Hematopoietic multipotent progenitor cell treated with erythropoietin and hydrocortisone succinate and interleukin-3 and kit ligand, for 4 days (in vitro differentiated cells): Measurements from ENCODE around the gene TIMM23.
"Not testable (repeated sequence)": the region's sequence is repeated elsewhere in the genome, so short reads cannot be mapped to it uniquely, and the experiment has no call there.

Experiments used
- DNase-seq: peaks from one replicate; pipeline ENCODE4 v3.0.0-alpha.2; 2015

Gene TIMM23

DNA sequence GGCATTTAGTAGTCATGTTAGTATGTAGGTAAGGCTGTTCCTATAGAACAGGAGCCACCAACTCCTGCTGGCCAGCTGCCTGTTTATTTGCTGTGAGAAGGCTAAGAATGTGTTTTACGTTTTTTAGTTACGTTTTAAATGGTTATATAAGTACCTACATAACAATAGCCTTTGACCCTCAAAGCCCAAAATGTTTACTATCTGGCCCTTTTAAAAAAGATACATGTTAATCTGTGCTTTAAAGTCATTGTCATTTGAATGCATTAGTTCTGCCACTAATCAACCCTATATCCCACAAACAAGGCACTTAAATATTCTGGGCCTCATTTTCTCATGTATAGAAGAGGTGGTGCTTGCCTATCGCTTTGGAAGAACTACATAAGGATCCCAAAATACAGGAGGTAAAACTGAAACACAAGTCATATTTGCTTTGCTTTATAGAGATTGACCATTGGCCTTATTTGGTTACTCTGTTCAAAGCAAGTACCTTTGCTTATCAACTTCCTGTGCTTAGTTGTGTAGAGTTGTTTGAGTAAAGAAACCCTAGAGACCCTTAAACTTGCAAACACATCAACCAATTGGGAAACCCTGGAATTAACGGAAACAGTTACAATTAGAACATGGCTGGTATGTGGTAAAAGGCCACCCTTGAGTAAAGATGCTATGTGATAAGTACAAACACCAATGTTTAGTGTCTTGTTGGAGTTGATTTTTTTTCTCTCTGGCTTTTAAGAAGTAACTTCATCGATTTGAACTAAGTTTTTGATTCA, 25.9 kb downstream of the TIMM23 start:
- DNase-seq: no peak

DNA sequence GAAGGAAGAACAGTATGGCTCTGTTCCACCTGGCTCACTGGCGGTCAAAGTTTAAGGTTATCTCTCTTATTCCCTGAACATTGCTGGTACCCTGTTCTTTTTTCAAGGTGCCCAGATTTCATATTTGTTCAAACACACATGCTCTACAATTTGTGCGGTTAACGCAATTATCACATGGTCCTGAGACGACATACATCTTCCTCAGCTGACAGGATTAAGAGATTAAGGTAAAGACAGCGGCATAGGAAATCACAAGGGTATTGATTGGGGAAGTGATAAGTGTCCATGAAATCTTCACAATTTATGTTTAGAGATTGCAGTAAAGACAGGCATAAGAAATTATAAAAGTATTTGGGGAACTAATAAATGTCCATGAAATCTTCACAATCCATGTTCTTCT, 27.7 kb downstream of the TIMM23 start:
- DNase-seq: not testable (repeated sequence)

DNA sequence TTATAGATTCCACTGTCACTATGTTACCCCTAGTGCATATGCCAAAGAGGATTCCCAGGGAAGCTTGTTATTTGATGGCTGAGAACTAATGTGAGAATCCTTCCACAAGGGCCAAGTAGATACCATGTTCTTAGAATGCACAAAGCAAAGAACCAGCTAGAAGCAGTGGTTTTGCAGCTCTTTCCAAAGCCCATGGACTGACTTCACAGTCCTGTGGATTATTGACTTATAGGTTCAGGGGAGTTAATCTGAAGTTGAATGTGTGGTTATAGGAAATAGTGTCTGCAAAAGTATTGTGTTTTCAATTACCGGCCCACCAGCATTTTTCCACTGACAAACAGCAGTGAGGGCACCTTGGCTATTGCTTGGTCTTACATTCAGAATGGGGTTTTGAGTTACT, 28.2 kb downstream of the TIMM23 start:
- no peak for DNase-seq

DNA sequence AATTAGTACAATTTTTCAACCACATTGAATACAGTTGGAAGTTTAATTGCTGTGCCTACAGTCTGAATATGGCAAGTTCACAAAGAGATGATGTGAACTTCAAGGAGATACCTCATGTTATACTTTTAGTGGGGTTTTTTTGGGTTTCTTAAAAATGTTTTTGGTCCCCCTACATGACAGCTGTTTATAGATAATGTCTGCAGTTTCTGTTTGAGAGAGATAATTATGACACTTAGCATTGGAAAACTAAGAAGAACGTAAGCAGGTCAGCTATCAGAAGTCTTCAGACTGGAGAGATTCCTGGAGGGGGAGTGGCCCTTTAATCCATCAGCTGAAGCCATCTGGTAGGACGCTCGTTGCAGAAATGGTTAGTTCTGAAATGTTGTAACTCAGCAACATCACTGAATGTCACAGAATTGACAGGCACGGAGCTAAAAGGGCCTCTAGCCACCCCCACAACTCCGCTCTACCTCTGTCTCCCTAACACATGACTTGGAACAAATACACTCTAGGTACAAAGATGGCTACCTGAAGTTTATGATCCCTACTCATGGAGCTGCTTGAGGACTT, 29.0 kb downstream of the TIMM23 start:
- DNase-seq: peak; percentile 95

DNA sequence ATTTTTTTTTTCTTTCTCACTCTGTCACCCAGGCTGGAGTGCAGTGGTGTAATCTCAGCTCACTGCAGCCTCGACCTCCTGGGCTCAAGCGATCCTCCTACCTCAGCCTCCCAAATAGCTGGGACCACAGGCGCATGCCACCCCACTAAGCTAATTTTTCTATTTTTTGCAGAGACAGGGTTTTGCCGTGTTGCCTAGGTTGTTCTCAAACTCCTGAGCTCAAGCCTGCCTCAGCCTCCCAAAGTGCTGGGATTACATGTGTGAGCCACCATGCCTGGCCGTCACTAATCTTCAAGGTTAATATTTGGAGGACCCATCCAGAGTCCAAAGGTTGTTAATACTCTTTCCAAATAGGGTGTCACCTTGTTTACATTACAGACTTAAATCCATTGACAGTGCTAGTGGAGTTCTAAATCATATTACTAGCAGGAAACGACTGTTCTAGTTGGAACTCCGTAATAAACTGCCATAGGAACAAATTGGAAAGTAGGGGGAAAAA, 29.9 kb downstream of the TIMM23 start:
- DNase-seq: not testable (repeated sequence)

DNA sequence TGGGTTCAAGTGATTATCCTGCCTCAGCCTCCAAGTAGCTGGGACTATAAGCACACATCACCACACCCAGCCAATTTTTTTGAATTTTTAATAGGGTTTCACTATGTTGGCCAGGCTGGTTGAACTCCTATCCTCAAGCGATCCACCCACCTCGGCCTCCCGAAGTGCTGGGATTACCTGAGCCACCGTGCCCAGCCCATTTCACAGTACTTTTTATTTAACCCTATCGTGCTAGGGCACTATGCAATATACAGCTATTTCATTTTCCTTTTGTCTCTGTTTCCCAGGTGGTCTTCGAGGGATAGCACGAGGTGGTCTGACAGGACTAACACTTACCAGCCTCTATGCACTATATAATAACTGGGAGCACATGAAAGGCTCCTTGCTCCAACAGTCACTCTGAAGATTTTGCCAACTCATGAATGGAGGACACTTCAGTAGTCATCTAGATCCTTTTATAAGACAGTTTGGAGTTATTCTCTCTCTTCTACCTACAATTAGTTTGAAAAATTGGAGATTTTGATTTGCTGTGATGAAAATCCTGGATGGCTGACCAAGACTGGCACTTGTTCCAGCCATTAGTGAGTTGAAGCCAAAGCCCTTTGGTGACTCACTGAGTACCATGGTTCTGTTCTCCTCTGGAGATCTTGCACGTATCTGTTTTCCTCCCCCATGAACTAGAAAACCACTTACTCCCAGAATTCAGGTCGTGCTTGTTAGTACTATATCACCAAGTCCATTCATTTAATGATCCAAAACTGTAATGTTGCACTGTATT, 30.8 kb downstream of the TIMM23 start:
- DNase-seq: no peak

DNA sequence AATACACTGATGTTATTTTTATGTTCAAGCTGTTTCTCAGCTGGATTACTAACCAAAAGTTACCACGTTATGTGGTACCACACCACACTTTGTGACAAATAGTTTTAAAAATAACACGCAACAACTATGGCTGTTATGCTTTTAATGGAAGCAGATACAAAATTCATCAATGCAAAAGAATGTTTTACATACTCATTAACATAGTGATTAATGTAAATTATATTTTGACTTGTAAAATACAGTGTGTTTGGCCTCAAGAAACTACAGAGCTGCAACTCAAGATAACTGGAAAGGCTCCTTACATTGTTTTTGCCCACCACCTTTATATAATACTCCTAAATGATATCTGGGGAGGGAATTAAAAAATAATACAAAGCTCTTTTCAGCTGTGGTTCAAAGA, 32.7 kb downstream of the TIMM23 start:
- DNase-seq: no peak

DNA sequence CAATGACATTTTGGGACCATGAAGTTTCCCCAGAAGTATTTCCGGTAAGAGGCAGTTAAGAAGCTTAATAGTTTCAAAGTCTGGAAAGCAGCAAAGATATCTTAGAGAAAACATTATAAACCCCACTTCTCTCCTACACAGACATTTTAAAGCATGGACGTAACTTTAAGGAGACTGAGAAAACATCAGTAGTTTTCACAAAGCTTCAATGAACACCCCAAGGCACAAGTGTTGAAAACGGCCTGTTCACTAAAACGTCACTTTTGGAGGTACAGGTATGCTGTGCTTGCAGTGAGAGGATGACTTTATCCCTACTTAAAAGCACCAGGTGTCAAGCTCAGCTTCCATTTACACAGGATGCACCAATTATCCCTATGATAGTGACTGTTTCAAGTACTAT, 33.1 kb downstream of the TIMM23 start:
- DNase-seq: no peak

DNA sequence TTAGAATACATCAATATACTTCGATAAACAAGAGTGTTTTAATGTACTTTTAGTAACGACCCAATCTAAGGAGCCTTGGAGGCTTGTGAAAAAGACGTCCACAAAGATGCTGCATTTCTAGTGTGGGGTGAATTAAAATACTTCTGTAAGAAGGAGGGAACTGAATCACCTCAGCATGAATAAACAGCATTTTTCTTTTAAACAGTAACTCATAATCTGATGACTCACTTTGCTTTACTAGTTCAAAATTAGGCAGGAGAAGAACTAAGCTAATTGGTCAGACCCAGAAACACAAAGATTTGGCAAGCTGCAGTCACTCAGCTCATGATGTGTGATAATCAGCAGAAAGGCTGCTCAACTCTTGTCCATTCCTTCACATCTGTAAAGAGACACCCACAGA, 33.9 kb downstream of the TIMM23 start:
- no peak for DNase-seq

DNA sequence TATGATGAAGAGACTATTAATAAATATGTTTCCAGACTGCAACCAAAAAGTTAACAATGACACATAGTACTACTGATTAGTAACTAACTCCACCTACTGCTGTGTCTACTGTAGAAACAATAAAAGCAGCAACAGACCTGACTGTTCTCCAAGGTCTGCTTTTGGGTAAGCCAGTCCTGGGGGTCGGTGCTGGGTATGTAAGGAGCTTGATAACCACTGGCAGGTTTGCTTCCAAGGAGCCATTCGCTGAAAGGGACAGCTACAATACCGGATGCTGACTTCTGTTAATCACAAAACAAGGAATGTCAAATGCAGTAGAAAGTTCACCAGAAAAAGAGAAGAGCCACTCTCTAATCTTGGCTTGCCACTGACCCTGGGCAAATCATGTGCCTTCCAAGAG, 40.5 kb downstream of the TIMM23 start:
- DNase-seq: no peak

DNA sequence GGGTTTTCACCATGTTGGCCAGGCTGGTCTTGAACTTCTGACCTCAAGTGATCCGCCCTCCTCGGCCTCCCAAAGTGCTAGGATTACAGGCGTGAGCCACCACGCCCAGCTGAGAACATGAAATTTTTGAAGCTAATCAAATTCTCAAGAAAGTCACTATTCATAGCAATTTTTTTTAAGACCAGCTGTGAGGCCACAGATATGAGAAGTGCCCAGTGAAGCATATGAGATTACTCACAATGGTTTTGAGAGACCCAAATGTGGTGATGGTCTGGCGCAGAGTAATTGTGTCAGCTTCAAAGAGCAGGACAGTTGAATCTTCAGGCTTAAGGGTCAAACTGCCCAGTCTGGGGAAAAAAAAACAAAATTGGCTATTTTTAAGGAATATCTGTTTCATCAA, 41.9 kb downstream of the TIMM23 start:
- peak; percentile 41 for DNase-seq

DNA sequence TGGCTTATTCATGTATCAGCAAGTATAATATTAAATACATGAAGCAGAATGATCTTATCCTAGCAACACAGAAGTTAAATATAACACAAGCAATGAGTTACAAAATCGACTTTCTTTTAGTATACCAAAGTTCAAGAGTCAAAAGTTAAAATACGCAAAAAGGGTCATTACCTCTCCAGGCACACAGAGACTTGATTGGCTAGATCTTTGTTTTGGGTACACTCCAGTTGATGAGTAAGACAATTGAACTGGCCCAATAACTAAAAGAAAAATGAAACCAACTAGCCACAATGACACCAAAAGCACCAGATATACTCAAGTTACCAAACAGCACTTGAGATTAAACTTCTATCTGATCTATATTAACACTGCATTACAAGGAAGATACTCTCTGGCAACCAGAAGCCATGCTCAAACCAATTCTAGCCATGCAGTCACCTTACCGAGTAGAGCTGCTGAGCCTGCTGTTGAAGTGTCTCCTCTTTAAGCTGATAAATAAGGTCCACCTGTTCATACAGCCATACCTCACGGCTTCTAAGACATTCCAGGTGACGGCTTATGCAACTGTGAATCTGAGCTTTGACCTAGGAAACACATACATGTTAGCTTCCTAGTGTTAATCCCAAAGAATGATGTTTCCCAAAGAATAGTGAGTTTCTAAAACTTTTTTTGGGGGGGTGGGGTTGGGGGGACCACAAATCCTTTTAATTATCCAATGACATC, 42.6 kb downstream of the TIMM23 start:
- no peak for DNase-seq

DNA sequence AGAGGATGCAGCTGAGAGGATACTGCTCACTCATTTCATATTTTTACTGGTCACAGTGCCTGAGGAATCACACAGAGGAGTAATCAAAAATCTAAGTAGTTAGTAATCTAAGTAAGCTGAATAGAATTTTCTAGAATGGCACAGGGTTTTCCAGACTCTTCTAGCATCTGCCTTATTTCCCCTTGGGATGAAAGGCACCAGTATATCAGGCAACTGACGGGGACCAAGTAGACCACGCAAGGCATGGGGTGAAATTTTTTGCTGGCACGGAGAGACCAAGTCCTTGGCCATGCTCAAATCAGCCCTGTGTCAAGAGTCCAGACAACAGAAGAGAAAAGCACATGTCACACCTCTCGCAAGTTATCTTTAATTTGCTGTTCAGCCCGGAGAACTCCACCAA, 43.9 kb downstream of the TIMM23 start:
- DNase-seq: no peak

DNA sequence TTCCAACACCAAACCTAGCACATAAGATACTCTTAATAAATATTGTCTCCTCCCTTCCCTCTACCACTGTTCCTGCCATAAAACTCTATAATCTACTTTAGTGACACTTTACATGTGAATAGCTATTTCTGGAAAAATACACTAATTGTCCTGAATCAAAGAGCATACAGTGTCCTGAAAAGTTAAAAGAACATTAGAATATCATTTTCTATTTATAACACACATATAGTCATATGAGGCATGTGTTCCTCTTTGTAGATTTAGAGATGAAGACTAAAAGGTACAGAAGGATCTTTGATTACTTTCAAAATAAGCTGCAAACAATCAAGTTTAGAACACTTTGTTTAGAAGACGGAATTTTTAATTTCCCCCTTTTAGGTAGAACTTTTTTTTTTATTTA, 44.5 kb downstream of the TIMM23 start:
- DNase-seq: no peak

DNA sequence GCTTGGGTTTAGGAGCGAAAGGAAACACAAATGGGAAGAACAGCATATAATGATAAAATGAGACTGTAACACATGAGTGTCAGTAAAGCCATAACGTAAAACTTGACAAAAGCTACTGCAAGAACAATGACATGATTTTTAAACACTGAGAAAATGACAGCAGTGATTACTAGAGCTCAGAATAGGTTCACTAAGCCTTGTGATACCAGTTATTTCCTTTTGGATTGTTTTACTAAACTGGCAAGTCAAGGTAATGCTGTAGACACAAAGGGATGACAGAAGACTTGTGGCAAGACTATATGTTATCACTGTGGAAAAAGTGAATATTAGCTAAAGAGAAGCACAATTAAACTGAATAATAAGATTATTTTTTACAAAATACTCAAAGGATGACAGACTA, 45.4 kb downstream of the TIMM23 start:
- DNase-seq: no peak

DNA sequence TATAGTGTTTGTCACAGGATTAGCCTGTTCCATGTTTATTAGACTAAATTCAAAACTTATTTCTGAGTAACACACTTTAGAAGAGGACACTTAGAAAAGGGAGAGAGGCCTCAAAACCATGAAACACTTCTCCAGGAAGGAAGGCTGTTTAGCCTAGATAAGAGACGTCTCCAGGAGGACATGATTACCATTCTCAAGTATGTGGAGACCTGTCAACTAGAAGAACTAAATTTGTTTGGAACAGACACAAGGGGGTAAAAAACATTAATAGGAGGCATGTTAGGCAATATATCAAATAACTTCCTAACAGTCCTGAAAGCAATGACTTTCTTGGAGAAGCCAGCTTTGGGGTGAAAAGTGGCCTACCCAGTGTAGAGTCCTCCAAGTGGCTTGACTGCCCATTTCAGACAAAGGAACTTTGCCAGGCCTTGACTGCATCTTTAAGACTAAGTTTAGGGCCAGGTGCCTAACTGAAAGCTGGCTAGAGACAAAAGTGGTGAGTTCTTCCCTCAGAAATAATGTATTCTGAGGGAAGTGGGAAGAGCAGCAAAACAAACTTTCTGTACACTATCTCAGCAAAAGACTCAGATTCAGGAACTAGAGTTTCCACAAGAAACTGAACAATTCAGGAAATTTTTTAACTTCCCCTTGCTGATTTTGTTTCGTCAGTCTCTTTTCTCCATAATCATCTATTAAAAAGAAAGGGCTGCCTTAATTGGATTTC, 46.3 kb downstream of the TIMM23 start:
- peak; percentile 89 for DNase-seq

DNA sequence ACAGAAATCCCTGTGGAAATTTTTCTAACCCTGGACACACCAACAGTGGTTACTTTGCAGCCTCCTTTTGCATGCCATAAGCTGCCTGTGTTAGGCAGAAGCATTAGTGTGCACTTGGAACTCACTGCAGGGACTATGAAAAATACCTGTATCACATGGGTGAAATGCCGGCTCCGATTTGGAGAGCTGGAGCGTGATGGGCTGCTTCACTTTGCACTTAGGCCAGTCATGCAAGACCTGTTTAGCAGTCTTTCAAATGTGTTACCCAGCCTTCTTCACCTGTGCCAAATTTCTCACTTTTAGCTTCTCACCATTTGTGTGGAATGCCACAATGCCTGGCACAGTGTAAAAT, 46.9 kb downstream of the TIMM23 start:
- DNase-seq: no peak

DNA sequence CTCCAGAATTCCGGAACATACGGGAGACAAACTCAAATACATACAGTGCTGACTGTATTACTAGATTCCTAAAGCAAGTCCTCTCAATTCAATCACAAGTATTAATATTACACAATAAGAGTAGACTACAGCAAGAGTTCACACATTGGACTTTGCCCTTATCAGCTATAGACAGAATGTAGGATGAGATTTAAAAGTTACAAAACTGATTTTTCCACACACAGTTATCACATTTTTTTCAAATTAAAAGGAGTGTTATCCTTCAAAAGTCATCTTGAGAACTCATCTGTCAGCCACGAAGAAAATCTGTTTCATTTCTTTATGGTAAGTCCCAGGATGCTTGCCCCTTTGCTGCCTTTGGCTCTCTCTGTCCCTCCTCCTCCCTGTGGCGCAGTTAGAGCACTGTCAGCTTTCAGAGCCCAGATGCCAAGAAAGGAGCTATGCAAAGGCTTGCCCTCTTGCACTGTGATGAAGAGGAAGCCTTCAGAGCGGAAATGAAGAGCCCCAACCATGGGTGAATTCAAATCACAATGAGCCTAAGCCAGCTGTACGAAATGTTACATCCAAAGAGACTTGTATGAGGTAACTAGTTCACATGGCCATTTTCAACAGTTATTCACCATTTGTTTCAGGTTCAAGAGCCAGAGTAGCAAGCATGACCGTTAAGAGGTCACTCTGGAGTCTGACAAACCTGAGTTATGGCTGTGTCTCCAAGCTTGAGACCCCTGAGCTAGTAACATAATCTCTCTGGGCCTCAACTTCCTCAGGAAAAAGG, 47.5 kb downstream of the TIMM23 start:
- peak; percentile 60 for DNase-seq

DNA sequence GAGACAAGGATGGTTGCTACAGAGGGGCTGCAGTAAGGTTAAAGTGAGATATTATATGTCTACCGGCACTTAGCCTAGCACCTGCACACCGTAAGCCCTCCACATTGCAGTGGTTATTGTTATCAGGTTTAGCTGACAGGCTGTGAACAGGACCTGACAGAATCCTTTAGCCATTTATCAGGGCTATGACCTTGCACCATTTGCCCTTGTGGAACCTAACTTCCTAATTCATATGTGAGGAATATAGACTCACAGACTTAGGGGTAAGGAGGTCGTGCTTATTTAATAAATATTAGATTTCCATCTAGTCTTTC, 48.0 kb downstream of the TIMM23 start:
- no peak for DNase-seq

DNA sequence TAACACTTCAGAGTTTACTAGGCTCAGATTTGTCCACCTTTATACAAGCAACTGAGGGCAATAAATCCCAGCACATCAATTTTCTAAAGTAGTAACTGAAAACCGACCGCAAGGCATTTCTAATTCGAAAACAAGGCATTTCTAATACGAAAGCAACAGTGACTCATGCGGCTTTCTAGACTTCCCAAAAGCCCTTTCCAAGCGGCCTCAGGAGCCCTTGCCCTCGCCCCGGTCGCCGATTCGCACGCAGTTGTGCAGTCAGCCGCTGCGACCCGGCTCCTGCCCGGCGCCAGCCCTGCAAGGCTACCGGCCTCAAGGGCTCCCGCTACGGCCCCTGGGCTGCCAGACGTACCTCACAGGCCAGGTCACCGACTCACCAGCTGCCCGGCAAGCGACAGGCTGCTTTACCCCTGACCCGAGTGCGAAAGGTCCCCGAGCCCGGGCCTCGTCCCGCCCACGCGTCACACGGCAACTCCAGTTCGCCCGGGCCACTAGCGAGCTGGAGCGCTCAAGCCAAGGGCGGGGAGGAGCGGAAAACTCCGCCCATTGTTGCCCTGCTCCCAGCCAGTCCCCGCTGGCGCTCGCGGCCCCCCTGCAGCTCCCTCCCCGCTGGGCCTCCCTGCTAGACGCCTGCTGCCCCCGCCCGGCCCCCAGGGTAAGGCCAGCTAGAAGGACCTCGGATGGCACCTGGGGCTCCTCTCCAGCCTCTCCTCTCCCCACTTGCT, 50.9 kb downstream of the TIMM23 start:
- DNase-seq: peak; percentile 96

DNA sequence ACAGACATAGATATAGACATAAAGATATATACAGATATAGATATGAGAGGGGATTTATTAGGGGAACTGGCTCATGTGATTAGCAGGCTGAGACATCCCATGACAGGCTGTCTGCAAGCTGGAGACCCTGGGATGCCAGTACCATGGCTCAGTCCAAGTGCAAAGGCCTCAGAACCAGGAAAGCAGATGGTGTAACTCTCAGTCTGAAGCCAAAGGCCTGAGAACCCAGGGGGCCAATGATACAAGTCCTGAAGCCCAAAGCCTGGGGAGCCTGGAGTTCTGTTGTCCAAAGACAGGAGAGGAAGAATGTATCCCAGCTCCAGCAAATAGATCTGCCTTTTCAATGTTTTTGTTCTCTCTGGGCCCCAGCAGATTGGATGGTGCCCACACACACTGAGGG, 52.7 kb downstream of the TIMM23 start:
- DNase-seq: no peak
